ENCODE measurements around the gene PAPPA. TPM values are rescaled to one million over a fixed set of nuclear protein-coding genes. Genes with fewer than 3 reads are reported as not detected.

Gene PAPPA
- total and polyA plus RNA-seq, 8 donors = 0.45 to 11.7 (median 1.9) TPM

DNA sequence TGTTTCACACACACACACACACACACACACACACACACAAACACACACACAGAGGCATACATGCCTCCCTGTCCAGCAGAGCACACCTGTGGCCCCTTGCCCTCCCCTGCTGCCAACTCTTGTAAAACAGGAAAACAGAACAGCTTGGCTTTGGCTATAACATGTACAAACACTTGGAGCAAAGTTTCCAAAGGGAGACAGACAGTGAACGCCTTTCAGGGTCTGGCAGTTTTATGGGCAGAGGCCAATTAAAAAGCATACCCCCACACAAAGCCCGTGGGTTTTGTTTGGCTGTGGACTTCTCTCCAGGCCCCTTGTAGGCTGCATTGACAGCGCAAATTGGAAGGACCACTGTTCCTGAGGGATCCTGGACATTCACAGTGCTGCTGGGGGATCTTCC lies 265.6 kb downstream of the PAPPA start:
- Histone ChIP-seq H3K27me3 (no peaks in the 10 kb centered on the region), H3K9me3 (no peaks in the 10 kb centered on the region), H3K4me1 (no peaks in the 10 kb centered on the region), H3K36me3 (peaks cover 0 to 10% (median 0%) of the 10 kb centered on the region in 4 donors), H3K27ac (no peak overlapping the region), H3K4me3 (no peak overlapping the region)
- no peak for TF ChIP-seq POLR2A (IDR thresholded peaks at IDR 0.05)
- no peak for TF ChIP-seq EP300 (IDR thresholded peaks at IDR 0.05)
- no peak for TF ChIP-seq POLR2AphosphoS5 (IDR thresholded peaks at IDR 0.05)
- TF ChIP-seq CTCF (IDR thresholded peaks at IDR 0.05) = no peak
- DNase-seq = no peak
- intact Hi-C loops (cut with DNase I; ENCODE audit: low total_unique reads) = no loop called here
- WGBS, 5 donors = 54 to 94% (median 71%) methylated on average over 3 of the region's 3 CpGs

GRCh38 chr9:116420993-116421538 lies 267.5 kb downstream of the PAPPA start:
- Histone ChIP-seq H3K4me1 (no peaks in the 10 kb centered on the region), H3K9me3 (no peaks in the 10 kb centered on the region), H3K4me3 (no peak overlapping the region), H3K27me3 (no peaks in the 10 kb centered on the region), H3K27ac (no peak overlapping the region), H3K36me3 (peaks cover 0 to 21% (median 5%) of the 10 kb centered on the region in 4 donors)
- DNase-seq = no peak
- 83 to 92% (median 86%) methylated on average over 1 of the region's 1 CpG for WGBS, 5 donors
- TF ChIP-seq POLR2A (IDR thresholded peaks at IDR 0.05) = no peak
- TF ChIP-seq EP300 (IDR thresholded peaks at IDR 0.05) = no peak
- no peak for TF ChIP-seq POLR2AphosphoS5 (IDR thresholded peaks at IDR 0.05)
- no peak for TF ChIP-seq CTCF (IDR thresholded peaks at IDR 0.05)
- intact Hi-C loops (cut with DNase I; ENCODE audit: low total_unique reads) = no loop called here

DNA sequence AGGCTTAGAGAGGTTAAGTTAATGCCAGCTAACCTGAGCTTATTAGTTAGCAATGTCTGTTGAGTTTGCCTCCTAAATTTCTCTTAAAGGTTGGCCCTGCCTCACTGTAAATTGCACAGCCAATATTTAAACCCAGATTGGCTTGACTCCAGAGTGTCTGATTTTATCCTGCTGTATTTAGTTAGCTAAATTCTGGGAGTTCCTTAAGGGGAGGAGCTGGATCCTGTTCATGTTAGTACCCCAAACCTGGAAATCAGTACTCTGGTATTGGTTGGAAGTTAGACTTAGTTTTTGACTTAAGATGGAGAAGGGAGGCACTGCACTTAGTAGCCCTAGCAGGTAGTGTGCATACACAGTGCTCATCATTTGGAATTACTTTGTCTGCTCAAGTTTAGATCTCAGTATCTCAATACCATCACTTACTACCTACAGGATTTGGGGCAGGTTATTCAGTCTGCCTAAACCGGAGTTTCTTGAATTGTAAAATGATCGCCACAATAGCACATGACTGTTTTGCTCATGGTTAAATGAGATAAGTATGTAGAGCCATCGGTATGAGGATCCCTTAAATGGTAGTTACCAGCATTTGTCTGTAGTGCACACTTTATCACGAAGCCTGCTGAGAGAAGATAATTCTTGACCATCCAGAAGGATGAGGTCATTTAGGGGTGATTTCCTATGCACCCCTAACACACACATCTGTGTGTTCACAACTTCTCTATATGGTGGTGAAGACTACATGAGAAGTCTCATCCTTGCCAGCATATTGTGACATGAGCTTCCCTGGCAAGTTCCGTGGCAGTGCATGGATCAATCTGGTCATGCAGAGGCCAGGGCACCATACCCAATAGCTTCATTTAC lies 268.8 kb downstream of the PAPPA start:
- intact Hi-C loops (cut with DNase I; ENCODE audit: low total_unique reads) = no loop called here
- no peak for TF ChIP-seq POLR2A (IDR thresholded peaks at IDR 0.05)
- no peak for TF ChIP-seq EP300 (IDR thresholded peaks at IDR 0.05)
- TF ChIP-seq POLR2AphosphoS5 (IDR thresholded peaks at IDR 0.05) = no peak
- TF ChIP-seq CTCF (IDR thresholded peaks at IDR 0.05) = no peak
- H3K27ac ChIP-seq = no peak overlapping the region

GRCh38 chr9:116423149-116423548 lies 269.6 kb downstream of the PAPPA start:
- no peaks in the 10 kb centered on the region for H3K4me1 ChIP-seq
- no peak for DNase-seq
- no peak overlapping the region for H3K4me3 ChIP-seq
- 67 to 100% (median 74%) methylated on average over 1 of the region's 1 CpG for WGBS, 5 donors
- peaks cover 0 to 21% (median 5%) of the 10 kb centered on the region in 4 donors for H3K36me3 ChIP-seq
- H3K9me3 ChIP-seq = no peaks in the 10 kb centered on the region
- no peak overlapping the region for H3K27ac ChIP-seq
- no peak for TF ChIP-seq EP300 (IDR thresholded peaks at IDR 0.05)
- TF ChIP-seq POLR2A (IDR thresholded peaks at IDR 0.05) = no peak
- no peak for TF ChIP-seq POLR2AphosphoS5 (IDR thresholded peaks at IDR 0.05)
- TF ChIP-seq CTCF (IDR thresholded peaks at IDR 0.05) = no peak
- no peaks in the 10 kb centered on the region for H3K27me3 ChIP-seq
- intact Hi-C loops (cut with DNase I; ENCODE audit: low total_unique reads) = no loop called here

More for the DNA sequence above, 268.8 kb downstream of the PAPPA start:
- Histone ChIP-seq H3K27me3 (no peaks in the 10 kb centered on the region), H3K4me1 (no peaks in the 10 kb centered on the region), H3K4me3 (no peak overlapping the region), H3K9me3 (no peaks in the 10 kb centered on the region), H3K36me3 (peaks cover 0 to 21% (median 5%) of the 10 kb centered on the region in 4 donors)
- 89 to 95% (median 93%) methylated on average over 5 of the region's 5 CpGs for WGBS, 5 donors
- DNase-seq = no peak
